ENCODE data around the gene KLF5. TPM values are rescaled to one million over a fixed set of nuclear protein-coding genes. Genes with fewer than 3 reads are reported as not detected.
"Not testable (repeated sequence)": the region's sequence is repeated elsewhere in the genome, so short reads cannot be mapped to it uniquely, and the experiment has no call there.

Gene KLF5
- polyA plus RNA-seq, 1 donor, result 179 TPM

- peak in 1 of 2 donors; percentile 44 for DNase-seq
- H3K27me3 ChIP-seq (ENCODE audit: control insufficient read depth, insufficient read depth, low read length), result no peaks in the 10 kb centered on the region
- H3K4me1 ChIP-seq (ENCODE audit: control insufficient read depth, insufficient read depth, low read length), result peaks cover 10% of the 10 kb centered on the region
- H3K27ac ChIP-seq (ENCODE audit: low read length), result peak overlapping the region; percentile 84
- WGBS (ENCODE audit: insufficient coverage, low lambda C conversion rate), result 71% methylated on average over 1 of the region's 2 CpGs
- no peaks in the 10 kb centered on the region for H3K36me3 ChIP-seq (ENCODE audit: control insufficient read depth, insufficient read depth, low read length)
- H3K9me3 ChIP-seq (ENCODE audit: control insufficient read depth, low read depth, low read length), result no peaks in the 10 kb centered on the region
- no peak overlapping the region for H3K4me3 ChIP-seq (ENCODE audit: low read length)
These were observed 19.4 kb upstream of the KLF5 start for GRCh38 chr13:73039201-73040108.

DNA sequence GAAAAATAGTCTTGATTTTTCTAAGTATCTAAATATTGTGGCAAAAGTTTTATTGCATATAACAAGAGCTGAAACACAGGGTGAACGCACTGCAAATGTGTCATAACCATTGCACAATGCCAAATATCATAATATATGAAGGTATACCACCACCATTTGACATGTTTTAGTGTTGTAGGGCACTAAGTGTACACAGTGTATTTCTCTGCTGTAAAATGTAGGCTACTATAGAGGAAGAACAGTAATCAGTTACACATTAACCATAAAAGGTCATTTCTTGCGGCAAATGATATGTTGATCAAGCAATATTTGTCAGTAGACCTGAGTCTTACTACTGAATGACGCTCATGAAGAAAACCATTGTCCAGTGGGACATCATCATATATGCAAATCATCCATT lies 18.3 kb upstream of the KLF5 start:
- Histone ChIP-seq H3K27me3 (ENCODE audit: control insufficient read depth, insufficient read depth, low read length) (no peaks in the 10 kb centered on the region), H3K27ac (ENCODE audit: low read length) (peak overlapping the region; percentile 84), H3K4me1 (ENCODE audit: control insufficient read depth, insufficient read depth, low read length) (peaks cover 10% of the 10 kb centered on the region), H3K4me3 (ENCODE audit: low read length) (peak overlapping the region; percentile 11), H3K36me3 (ENCODE audit: control insufficient read depth, insufficient read depth, low read length) (no peaks in the 10 kb centered on the region), H3K9me3 (ENCODE audit: control insufficient read depth, low read depth, low read length) (no peaks in the 10 kb centered on the region)
- DNase-seq, result peak; percentile 71 to 95
- no CpG with 5 or more reads among the region's 3 CpGs for WGBS (ENCODE audit: insufficient coverage, low lambda C conversion rate)

DNA sequence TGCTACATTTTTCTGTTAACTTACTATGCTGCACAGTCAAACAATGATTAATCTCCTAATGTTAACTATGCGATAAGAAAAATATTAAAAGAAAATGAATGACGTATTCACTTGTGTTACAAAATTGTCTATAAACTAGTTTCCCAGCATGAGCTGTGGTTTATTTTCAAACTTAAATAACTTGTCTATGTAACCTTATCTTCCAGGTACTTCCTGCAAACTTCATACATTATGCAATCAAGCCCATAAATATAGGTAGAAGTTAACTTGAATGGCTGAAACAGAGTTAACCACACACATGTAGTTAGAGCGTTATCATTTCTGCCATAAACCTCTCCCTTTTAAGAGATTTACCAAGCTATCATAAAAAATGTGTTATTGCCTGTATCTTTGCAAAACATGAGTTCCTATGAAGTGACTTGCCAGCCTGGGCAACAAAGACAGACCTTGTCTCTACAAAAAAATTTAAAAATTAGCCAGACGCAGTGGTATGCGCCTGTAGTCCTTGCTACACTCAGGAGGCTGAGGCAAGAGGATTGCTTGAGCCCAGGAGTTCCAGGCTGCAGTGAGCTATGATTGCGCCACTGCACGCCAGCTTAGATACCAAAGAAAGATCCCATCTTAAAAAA lies 17.7 kb upstream of the KLF5 start:
- DNase-seq, result peak; percentile 85 to 96
- Histone ChIP-seq H3K4me1 (ENCODE audit: control insufficient read depth, insufficient read depth, low read length) (peaks cover 10% of the 10 kb centered on the region), H3K36me3 (ENCODE audit: control insufficient read depth, insufficient read depth, low read length) (no peaks in the 10 kb centered on the region), H3K9me3 (ENCODE audit: control insufficient read depth, low read depth, low read length) (no peaks in the 10 kb centered on the region), H3K27me3 (ENCODE audit: control insufficient read depth, insufficient read depth, low read length) (no peaks in the 10 kb centered on the region), H3K4me3 (ENCODE audit: low read length) (peak overlapping the region; percentile 11), H3K27ac (ENCODE audit: low read length) (peak overlapping the region; percentile 84)
- WGBS (ENCODE audit: insufficient coverage, low lambda C conversion rate), result 63% methylated on average over 4 of the region's 7 CpGs

DNA sequence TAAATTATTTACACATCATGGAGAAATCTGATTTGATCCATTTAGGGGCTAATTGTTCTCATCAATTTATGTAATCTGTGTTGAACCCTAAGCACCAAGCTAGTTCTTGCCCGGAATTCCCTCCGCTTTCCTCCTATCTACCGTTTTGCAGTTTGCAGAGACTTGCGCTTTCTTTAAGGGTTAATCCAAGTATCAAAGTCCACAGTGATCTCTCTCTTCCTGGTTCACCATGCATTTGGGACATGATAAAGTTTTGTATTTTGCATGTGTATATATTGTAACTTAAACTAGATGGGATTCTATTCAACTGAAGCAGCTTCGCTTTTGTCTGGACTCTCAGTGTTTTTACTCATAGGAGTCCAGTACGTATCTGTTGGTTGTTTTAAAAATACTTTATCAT lies 13.8 kb upstream of the KLF5 start:
- WGBS (ENCODE audit: insufficient coverage, low lambda C conversion rate), result 0% methylated on average over 1 of the region's 6 CpGs
- H3K27ac ChIP-seq (ENCODE audit: low read length), result peak overlapping the region; percentile 72
- H3K36me3 ChIP-seq (ENCODE audit: control insufficient read depth, insufficient read depth, low read length), result no peaks in the 10 kb centered on the region
- H3K27me3 ChIP-seq (ENCODE audit: control insufficient read depth, insufficient read depth, low read length), result no peaks in the 10 kb centered on the region
- H3K4me1 ChIP-seq (ENCODE audit: control insufficient read depth, insufficient read depth, low read length), result peaks cover 2% of the 10 kb centered on the region
- peak overlapping the region; percentile 23 for H3K4me3 ChIP-seq (ENCODE audit: low read length)
- H3K9me3 ChIP-seq (ENCODE audit: control insufficient read depth, low read depth, low read length), result no peaks in the 10 kb centered on the region
- DNase-seq, result peak; percentile 49 to 88

DNA sequence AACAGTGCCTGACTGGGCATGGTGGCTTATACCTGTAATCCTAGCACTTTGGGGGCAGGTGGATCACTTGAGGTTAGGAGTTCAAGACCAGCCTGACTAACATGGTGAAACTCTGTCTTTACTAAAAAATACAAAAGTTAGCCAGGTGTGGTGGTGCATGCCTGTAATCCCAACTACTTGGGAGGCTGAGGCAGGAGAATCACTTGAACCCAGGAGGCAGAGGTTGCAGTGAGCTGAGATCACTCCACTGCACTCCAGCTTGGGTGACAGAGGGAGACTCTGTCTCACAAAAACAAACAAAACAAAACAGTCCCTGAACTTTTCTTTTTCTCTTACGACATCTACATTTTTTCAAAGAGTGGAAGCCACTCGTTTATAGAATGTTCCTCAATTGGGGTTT lies 10.2 kb upstream of the KLF5 start:
- 89% methylated on average over 2 of the region's 2 CpGs for WGBS (ENCODE audit: insufficient coverage, low lambda C conversion rate)
- not testable (repeated sequence) for DNase-seq; H3K9me3 ChIP-seq (ENCODE audit: control insufficient read depth, low read depth, low read length); H3K27me3 ChIP-seq (ENCODE audit: control insufficient read depth, insufficient read depth, low read length); H3K4me3 ChIP-seq (ENCODE audit: low read length); H3K36me3 ChIP-seq (ENCODE audit: control insufficient read depth, insufficient read depth, low read length); H3K4me1 ChIP-seq (ENCODE audit: control insufficient read depth, insufficient read depth, low read length); H3K27ac ChIP-seq (ENCODE audit: low read length)

DNA sequence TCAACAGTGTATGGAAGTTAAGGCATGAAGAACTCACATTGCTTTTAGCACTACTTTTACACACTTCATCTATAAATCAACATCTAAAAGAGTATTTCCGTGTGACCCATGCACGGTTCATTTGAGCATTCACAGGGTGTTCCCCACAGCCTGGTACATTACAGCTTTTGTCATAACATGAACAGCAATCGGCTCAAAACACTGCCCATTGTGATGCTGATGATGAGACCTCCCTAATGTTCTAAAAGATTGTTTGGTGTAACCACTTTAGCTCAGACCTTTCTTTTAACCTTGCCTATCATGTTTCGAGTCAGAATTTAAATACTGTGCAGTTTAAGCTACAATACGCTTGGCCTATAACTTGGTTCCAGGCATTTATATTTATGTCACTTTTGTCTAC lies 4.1 kb upstream of the KLF5 start:
- Histone ChIP-seq H3K4me3 (ENCODE audit: low read length) (no peak overlapping the region), H3K27ac (ENCODE audit: low read length) (peak overlapping the region; percentile 3), H3K4me1 (ENCODE audit: control insufficient read depth, insufficient read depth, low read length) (peaks cover 3% of the 10 kb centered on the region), H3K9me3 (ENCODE audit: control insufficient read depth, low read depth, low read length) (no peaks in the 10 kb centered on the region), H3K36me3 (ENCODE audit: control insufficient read depth, insufficient read depth, low read length) (no peaks in the 10 kb centered on the region), H3K27me3 (ENCODE audit: control insufficient read depth, insufficient read depth, low read length) (no peaks in the 10 kb centered on the region)
- 80% methylated on average over 1 of the region's 5 CpGs for WGBS (ENCODE audit: insufficient coverage, low lambda C conversion rate)
- DNase-seq, result peak in 1 of 2 donors; percentile 64

GRCh38 chr13:73055813-73056564 lies 2.8 kb upstream of the KLF5 start:
- H3K9me3 ChIP-seq (ENCODE audit: control insufficient read depth, low read depth, low read length), result no peaks in the 10 kb centered on the region
- H3K27me3 ChIP-seq (ENCODE audit: control insufficient read depth, insufficient read depth, low read length), result no peaks in the 10 kb centered on the region
- peak overlapping the region; percentile 70 for H3K4me3 ChIP-seq (ENCODE audit: low read length)
- H3K36me3 ChIP-seq (ENCODE audit: control insufficient read depth, insufficient read depth, low read length), result no peaks in the 10 kb centered on the region
- H3K27ac ChIP-seq (ENCODE audit: low read length), result peak overlapping the region; percentile 95
- 24% methylated on average over 4 of the region's 8 CpGs for WGBS (ENCODE audit: insufficient coverage, low lambda C conversion rate)
- DNase-seq, result peak in 1 of 2 donors; percentile 83
- H3K4me1 ChIP-seq (ENCODE audit: control insufficient read depth, insufficient read depth, low read length), result peaks cover 3% of the 10 kb centered on the region

DNA sequence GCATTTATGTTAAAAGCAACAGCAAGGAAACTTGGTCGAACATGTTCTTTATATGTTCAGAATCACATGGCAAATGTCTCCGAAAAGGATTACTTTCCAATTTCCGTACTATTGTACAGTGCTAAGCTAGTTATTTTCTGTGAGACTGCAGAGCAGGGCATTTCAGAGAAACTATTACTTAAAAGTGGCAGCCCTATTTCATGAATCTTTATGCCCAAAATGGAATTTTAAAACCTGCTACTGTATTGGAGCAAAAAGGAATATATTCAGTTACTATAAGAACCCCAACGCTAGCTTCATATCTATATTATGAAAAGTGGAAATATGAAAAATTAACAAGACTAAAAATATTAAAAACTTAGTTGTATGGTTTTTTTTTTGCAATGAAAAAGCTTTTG lies 2.2 kb upstream of the KLF5 start:
- no peak for DNase-seq
- no peaks in the 10 kb centered on the region for H3K9me3 ChIP-seq (ENCODE audit: control insufficient read depth, low read depth, low read length)
- H3K36me3 ChIP-seq (ENCODE audit: control insufficient read depth, insufficient read depth, low read length), result no peaks in the 10 kb centered on the region
- no peaks in the 10 kb centered on the region for H3K27me3 ChIP-seq (ENCODE audit: control insufficient read depth, insufficient read depth, low read length)
- peak overlapping the region; percentile 95 for H3K27ac ChIP-seq (ENCODE audit: low read length)
- peak overlapping the region; percentile 70 for H3K4me3 ChIP-seq (ENCODE audit: low read length)
- 50% methylated on average over 1 of the region's 4 CpGs for WGBS (ENCODE audit: insufficient coverage, low lambda C conversion rate)
- H3K4me1 ChIP-seq (ENCODE audit: control insufficient read depth, insufficient read depth, low read length), result peaks cover 3% of the 10 kb centered on the region

GRCh38 chr13:73057284-73058063 lies 1.3 kb upstream of the KLF5 start:
- Histone ChIP-seq H3K9me3 (ENCODE audit: control insufficient read depth, low read depth, low read length) (no peaks in the 10 kb centered on the region), H3K4me1 (ENCODE audit: control insufficient read depth, insufficient read depth, low read length) (peaks cover 3% of the 10 kb centered on the region), H3K27me3 (ENCODE audit: control insufficient read depth, insufficient read depth, low read length) (no peaks in the 10 kb centered on the region), H3K27ac (ENCODE audit: low read length) (peak overlapping the region; percentile 95), H3K36me3 (ENCODE audit: control insufficient read depth, insufficient read depth, low read length) (peaks cover 7% of the 10 kb centered on the region), H3K4me3 (ENCODE audit: low read length) (peak overlapping the region; percentile 70)
- DNase-seq, result peak in 1 of 2 donors; percentile 65
- no CpG with 5 or more reads among the region's 4 CpGs for WGBS (ENCODE audit: insufficient coverage, low lambda C conversion rate)

GRCh38 chr13:73058064-73058313 lies 816 bp upstream of the KLF5 start:
- DNase-seq, result no peak
- H3K4me3 ChIP-seq (ENCODE audit: low read length), result peak overlapping the region; percentile 70
- H3K36me3 ChIP-seq (ENCODE audit: control insufficient read depth, insufficient read depth, low read length), result peaks cover 9% of the 10 kb centered on the region
- H3K27ac ChIP-seq (ENCODE audit: low read length), result peak overlapping the region; percentile 95
- H3K27me3 ChIP-seq (ENCODE audit: control insufficient read depth, insufficient read depth, low read length), result no peaks in the 10 kb centered on the region
- 0% methylated on average over 1 of the region's 6 CpGs for WGBS (ENCODE audit: insufficient coverage, low lambda C conversion rate)
- H3K4me1 ChIP-seq (ENCODE audit: control insufficient read depth, insufficient read depth, low read length), result peaks cover 3% of the 10 kb centered on the region
- H3K9me3 ChIP-seq (ENCODE audit: control insufficient read depth, low read depth, low read length), result no peaks in the 10 kb centered on the region
